Loucy (cell line): Measurements from ENCODE around the gene GBP2.

ENCODE experiments used
- EZH2phosphoT487 ChIP-seq: fragments of 200-600 bp; IDR thresholded peaks from 2 replicates; pipeline ENCODE4 v1.6.1; 2018; ENCODE audit warnings: antibody characterized with exemption, mild to moderate bottlenecking, moderate library complexity, borderline replicate concordance
- TF ChIP-seq, protein P1 (sequence below): fragments of 200-600 bp; sonication (generic); conservative IDR thresholded peaks from 2 replicates; pipeline ENCODE4 v1.5.1; 2014; ENCODE audit warnings: mild to moderate bottlenecking, antibody characterized with exemption, low read length

- TF ChIP-seq, protein P1, sequence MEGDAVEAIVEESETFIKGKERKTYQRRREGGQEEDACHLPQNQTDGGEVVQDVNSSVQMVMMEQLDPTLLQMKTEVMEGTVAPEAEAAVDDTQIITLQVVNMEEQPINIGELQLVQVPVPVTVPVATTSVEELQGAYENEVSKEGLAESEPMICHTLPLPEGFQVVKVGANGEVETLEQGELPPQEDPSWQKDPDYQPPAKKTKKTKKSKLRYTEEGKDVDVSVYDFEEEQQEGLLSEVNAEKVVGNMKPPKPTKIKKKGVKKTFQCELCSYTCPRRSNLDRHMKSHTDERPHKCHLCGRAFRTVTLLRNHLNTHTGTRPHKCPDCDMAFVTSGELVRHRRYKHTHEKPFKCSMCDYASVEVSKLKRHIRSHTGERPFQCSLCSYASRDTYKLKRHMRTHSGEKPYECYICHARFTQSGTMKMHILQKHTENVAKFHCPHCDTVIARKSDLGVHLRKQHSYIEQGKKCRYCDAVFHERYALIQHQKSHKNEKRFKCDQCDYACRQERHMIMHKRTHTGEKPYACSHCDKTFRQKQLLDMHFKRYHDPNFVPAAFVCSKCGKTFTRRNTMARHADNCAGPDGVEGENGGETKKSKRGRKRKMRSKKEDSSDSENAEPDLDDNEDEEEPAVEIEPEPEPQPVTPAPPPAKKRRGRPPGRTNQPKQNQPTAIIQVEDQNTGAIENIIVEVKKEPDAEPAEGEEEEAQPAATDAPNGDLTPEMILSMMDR: no peak
- no peak for TF ChIP-seq EZH2phosphoT487
These were observed 12.9 kb downstream of the GBP2 start for GRCh38 chr1:89112871-89113613.
